Vagina (tissue), 2 donors: ENCODE measurements around the gene C6.

Experiments
- CTCF ChIP-seq, 3 experiments: fragments of 450-650 bp in 2 of 3; fragments of 200-600 bp in 1 of 3; sonication (generic) in 1 of 3; IDR thresholded peaks; one replicate each; pipeline ENCODE4 v1.5.1; 2017 to 2019; ENCODE audit warnings: antibody characterized with exemption in 3 of 3, mild to moderate bottlenecking in 2 of 3, moderate library complexity in 2 of 3
- POLR2A ChIP-seq, 2 donors: fragments of 450-650 bp; IDR thresholded peaks; one replicate each; pipeline ENCODE4 v1.6.1; 2017; ENCODE audit warnings: antibody characterized with exemption in 2 of 2, mild to moderate bottlenecking in 2 of 2, moderate library complexity in 2 of 2

GRCh38 chr5:41218929-41219657 is 5.8 kb upstream of the C6 start:
- TF ChIP-seq POLR2A (IDR thresholded peaks at IDR 0.05) (no peak), CTCF (IDR thresholded peaks at IDR 0.05) (no peak)
